Esophagus mucosa (tissue), 1 donor: ENCODE data around the gene PTPMT1. TPM values are rescaled to one million over a fixed set of nuclear protein-coding genes. Genes with fewer than 3 reads are reported as not detected.

ENCODE experiments used
- ATAC-seq: fragments of 200-7000 bp; cut with Tn5 transposase; one replicate; pipeline ENCODE4 v1.9.1; 2020
- total RNA-seq: library from RNA; stranded (reverse); gene quantifications from one replicate; pipeline ENCODE4 v1.2.4, GENCODE V29; 2023
- donor health status: DM: yes; HTN: yes; CAD: no.

Gene PTPMT1
- total RNA-seq, 1 donor from 2014 or later, result 29.6 TPM

GRCh38 chr11:47583844-47584243, 18.4 kb downstream of the PTPMT1 start:
- no peak for ATAC-seq

- no peak for ATAC-seq
These were observed 20.9 kb downstream of the PTPMT1 start, which contains the start of gene FAM180B for GRCh38 chr11:47586098-47586855. FAM180B (plus strand) TSS chr11:47586678; CDS start chr11:47586769, 91 bp downstream.

- no peak for ATAC-seq
These were observed 21.8 kb downstream of the PTPMT1 start for GRCh38 chr11:47587039-47587716.

DNA sequence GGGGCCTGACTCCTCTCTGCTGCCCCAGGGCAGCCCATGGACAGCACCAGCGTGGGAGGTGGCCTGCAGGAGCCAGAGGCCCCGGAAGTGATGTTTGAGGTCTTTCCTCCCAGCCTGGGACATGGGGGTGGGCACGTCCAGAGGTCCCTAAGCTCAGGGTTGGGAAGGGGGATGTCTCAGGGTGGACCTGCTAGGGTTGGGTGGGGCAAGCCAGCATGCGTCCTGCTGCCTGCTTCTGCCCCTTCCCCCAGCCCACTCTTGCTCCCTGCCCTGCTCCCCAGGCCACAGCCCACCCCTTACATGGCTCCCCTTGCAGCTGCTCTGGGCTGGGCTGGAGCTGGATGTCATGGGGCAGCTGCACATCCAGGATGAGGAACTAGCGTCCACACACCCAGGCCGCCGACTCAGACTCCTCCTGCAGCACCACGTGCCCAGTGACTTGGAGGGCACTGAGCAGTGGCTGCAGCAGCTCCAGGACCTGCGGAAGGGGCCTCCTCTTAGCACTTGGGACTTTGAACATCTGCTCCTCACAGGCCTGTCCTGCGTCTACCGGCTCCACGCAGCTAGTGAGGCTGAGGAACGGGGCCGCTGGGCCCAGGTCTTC, 22.4 kb downstream of the PTPMT1 start:
- ATAC-seq, result peak; percentile 11

DNA sequence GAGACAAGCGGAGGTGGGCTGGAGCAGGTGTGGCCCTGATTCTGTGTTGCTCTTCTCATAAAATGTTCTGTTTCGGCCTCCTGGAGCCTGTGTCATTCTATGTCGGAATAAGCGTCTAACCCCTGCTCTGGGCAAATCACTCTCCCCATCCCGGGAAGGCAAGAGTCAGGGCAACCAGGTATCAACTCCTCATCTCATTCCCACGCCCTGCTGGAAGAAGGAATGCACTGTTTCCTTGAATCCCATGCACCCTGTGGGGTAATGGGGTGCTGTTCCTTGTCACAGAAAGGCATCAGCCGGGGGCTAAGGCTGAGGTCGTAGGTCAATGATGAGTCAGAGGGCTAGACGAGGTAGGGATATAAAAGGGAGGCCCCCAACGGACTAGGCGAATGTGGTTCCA, 23.7 kb downstream of the PTPMT1 start:
- no peak for ATAC-seq

DNA sequence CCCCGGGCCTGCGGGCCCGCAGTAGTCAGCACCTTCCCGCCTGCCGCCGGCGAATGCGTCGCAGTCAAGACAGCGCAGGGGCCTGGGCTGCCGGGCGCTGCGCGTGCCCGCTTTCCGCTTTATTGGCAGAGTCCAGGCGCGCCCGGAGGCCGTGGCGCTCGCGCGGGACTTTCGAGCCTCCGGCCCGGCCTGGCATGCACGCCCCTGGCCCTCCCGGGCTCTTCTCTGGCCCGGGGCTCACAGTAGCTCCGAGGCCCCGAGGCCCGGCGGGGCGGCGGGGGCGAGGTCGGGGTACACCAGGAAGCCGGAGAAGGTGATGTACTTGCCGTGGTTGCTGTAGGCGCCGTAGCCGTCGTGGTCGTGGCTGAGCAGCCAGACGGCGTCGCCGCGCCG, 24.2 kb downstream of the PTPMT1 start:
- ATAC-seq, result no peak

DNA sequence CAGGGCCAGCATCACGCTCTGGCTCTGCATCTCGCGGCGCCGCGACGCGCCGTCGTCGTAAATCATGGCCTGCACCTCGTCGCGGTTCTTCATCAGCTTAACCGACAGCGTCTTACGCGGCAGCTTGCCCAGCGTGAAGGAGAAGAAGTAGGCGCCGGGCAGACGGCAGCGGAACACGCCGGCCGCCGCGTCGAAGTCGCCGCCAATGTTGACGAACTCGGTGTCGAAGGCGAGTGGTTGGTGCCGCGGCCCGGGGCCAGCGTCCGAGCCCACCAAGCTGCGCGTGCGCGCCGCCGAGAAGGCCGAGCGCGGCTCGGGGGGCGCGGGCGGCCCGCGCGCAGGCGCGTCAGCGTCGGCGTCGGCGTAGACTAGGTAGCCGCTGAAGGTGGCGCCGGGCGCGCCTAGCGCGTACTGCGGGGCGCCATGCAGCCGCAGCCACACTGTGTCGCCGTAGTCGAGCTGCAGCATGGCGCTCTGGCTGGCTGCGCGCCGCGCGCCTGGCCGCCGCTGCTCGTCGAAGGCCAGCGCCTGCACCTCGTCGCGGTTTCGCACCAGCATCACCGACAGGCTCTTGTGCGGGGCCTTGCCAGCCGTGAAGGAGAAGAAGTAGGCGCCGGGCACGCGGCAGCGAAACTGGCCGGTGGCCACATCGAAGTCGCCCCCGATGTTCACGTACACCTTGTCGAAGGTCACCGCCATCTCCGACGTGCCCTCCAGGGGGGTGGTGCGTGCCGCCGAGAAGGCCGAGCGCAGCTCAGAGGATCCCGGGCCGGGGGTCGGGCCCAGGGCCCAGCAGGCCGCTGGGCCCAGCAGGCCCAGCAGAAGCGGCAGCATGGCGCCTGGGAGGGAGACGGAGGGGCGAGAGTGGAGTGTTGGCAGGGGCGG, 24.8 kb downstream of the PTPMT1 start:
- ATAC-seq, result no peak

GRCh38 chr11:47591764-47592163, 26.4 kb downstream of the PTPMT1 start:
- no peak for ATAC-seq

- ATAC-seq, result no peak
These were observed 26.9 kb downstream of the PTPMT1 start for GRCh38 chr11:47592251-47592650.

- ATAC-seq, result no peak
These were observed 27.6 kb downstream of the PTPMT1 start for GRCh38 chr11:47592970-47593369.

DNA sequence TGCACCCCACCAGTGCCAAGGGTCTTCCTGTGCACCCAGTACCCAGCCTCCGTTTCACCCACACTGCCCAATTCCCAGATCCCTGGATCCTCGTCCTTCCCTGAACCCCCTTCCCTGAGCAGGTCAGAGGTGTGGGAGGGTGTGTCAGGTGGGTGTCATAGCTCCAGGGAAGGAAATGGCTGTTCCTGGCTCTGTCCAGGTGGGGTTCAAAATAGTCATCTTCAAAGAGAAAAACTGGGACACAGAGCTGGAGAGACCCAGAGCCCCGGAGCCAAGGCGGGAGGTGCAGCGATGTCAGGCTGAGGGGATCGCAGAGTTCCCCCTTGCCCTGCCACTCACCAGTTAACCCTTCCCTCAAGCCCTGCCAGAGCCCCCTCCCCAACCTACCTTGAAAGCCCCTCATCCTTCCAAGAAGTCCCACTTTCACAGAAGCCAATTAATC, 28.1 kb downstream of the PTPMT1 start:
- ATAC-seq, result no peak

DNA sequence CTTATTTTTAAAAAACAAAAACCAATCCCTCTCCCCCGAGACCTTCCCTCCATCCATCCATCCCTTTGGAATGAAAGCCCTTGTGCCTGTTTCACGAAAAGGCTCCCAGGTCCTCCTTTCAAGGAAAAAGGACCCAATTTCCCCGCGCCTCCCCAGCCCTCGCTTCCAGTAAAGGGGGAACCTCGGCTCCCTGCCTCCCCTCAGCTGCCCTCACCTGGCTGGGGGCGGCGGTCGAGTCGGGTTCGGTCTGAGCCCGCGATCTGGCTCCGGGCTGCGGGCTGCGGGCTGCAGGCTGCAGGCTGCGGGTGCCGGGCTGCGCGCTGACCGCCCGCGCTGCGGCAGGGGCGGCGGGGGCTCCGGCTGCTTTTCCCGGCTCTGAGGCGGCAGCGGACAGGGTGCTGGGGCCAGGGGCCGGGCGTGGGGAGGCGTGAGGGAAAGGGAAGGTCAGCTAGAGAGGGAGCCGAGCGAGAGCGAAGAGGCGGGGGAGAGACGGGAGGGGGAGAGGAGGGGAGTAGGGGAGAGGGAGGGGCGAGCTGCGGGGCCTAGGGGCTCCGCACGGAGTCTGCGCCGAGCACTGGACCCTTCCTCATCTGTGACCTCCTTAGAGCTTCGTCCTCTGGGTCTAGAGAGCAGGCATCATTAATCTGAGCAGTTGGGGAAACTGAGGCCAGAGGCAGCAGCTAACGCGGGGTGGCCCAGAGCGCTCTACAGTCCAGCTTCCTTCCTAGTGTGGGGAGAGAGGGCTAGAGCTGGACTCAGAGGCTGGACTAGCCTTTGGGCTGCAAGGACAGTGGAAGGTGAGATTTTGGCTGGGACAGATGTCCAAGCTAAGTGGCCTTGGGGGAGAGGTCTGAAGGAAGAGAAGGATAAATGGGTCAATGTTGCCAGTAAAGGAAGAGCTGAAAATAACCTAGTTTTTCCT, 28.8 kb downstream of the PTPMT1 start, which contains the start of gene C1QTNF4:
Gene C1QTNF4 (minus strand): TSS at position 478 of the 922 bp plus-strand sequence. CDS start 3,601 bp downstream, outside the sequence.
- ATAC-seq, result no peak

DNA sequence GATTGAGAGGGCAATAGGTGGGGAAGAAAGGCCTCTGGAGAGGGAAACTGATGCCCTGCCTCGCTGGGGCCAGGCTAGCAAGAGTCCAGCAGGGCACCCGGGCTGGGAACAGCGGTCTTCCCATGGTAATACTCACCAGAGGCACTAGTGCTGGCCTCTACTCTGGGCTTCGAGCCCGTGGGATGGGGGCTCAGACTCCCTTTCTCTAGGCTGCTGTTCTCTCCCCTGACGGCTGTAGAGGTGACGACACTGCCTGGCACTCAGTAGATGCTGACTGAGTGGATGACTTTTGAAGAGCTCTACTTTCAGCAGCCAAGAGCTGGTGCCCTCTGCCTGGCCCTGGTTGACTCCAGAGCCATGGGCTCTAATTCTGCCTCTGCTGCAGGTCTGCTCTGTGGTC, 29.6 kb downstream of the PTPMT1 start:
- no peak for ATAC-seq

GRCh38 chr11:47595967-47596366, 30.6 kb downstream of the PTPMT1 start:
- ATAC-seq, result no peak

GRCh38 chr11:47599902-47600301, 34.5 kb downstream of the PTPMT1 start:
- no peak for ATAC-seq

DNA sequence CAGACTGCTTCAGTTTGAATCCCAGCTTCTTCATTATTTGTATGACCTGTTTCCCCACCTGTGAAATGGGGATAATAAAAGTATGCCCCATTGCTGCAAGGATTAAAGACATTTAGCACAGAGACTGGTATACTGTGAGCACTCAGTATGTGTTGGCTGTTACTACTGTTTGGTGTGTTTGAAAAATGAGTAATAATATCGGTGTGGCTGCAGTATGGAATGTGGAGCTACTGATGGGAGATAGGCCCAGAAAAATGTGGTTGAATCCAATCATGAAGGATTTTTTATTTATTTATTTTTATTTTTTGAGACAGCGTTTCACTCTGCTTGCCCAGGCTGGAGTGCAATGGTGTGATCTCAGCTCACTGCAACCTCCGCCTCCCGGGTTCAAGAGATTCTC, 37.9 kb downstream of the PTPMT1 start:
- no peak for ATAC-seq

- ATAC-seq, result no peak
These were observed 40.5 kb downstream of the PTPMT1 start for GRCh38 chr11:47605921-47606320.

- ATAC-seq, result no peak
These were observed 41.3 kb downstream of the PTPMT1 start for GRCh38 chr11:47606731-47607130.

DNA sequence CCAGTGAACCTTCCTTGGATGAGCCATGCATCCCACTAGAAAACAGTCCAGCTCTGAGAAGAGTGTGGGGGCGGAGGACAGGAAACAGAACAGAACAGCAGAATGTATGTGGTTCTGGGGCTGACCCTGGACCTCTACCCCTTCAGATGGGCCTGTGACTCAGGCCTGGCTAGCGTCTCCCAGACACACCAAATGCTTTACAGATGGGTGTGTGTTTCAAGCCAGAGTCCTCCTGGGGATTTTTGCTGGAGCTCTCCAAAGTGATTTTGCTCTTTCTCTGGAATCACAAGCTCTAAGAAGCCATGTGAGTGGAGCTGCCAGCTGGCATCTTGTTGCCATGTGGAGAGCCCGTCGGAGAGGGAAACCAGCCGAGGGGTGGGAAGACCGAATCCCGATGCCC, 42.0 kb downstream of the PTPMT1 start:
- ATAC-seq, result no peak

DNA sequence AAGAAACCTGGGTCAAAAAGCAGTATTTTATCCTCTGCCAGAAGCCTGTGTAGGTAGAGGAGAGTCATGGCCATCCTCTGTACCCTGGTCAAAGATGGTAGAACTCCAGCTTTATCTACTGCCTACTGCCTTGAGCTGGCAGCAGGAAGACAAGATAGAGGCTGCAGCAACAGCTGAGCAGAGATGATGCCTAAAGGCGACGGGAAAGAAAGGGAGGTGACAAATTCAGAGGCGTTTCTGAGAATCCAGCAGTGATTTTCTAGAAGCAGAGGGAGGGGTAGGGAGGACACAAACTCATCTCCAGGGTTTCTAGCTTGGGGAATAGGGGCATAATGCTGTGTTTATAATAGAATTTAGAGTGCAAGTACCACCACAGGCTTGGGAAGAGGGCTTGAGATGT, 44.3 kb downstream of the PTPMT1 start:
- ATAC-seq, result no peak

GRCh38 chr11:47611348-47611794, 46.0 kb downstream of the PTPMT1 start:
- no peak for ATAC-seq
